MM.1S (cell line): ENCODE data around the gene BMP3.

Experiments
- EZH2 ChIP-seq: fragments of 300-600 bp; sonication (generic); optimal IDR thresholded peaks from 2 replicates; pipeline ENCODE3; 2017; ENCODE audit warnings: low read depth, mild to moderate bottlenecking, antibody characterized with exemption, low read length, mixed read lengths
- EZH2phosphoT487 ChIP-seq: fragments of 300-600 bp; sonication (generic); IDR thresholded peaks from 2 replicates; pipeline ENCODE4 v1.6.1; 2018; ENCODE audit warnings: antibody characterized with exemption, low read length
- TF ChIP-seq, protein P1 (sequence below): fragments of 300-600 bp; sonication (generic); IDR thresholded peaks from 2 replicates; pipeline ENCODE4 v1.5.1; 2016; ENCODE audit warnings: antibody characterized with exemption, low read length, mixed read lengths

- TF ChIP-seq, protein P1, sequence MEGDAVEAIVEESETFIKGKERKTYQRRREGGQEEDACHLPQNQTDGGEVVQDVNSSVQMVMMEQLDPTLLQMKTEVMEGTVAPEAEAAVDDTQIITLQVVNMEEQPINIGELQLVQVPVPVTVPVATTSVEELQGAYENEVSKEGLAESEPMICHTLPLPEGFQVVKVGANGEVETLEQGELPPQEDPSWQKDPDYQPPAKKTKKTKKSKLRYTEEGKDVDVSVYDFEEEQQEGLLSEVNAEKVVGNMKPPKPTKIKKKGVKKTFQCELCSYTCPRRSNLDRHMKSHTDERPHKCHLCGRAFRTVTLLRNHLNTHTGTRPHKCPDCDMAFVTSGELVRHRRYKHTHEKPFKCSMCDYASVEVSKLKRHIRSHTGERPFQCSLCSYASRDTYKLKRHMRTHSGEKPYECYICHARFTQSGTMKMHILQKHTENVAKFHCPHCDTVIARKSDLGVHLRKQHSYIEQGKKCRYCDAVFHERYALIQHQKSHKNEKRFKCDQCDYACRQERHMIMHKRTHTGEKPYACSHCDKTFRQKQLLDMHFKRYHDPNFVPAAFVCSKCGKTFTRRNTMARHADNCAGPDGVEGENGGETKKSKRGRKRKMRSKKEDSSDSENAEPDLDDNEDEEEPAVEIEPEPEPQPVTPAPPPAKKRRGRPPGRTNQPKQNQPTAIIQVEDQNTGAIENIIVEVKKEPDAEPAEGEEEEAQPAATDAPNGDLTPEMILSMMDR, result no peak
- TF ChIP-seq EZH2 (no peak), EZH2phosphoT487 (no peak)
Observed at GRCh38 chr4:81030981-81031791, 678 bp downstream of the BMP3 start.
